HCT116 (cell line): ENCODE results near the gene VIPR2. TPM values are rescaled to one million over a fixed set of nuclear protein-coding genes. Genes with fewer than 3 reads are reported as not detected.

Experiments
- ATAC-seq: fragments of 200-7000 bp; cut with Tn5 transposase; 2 replicates; pipeline ENCODE4 v1.9.1; 2020; ENCODE audit warnings: mild to moderate bottlenecking, moderate library complexity
- BruUV-seq: library from RNA; stranded (reverse); fragments of 400-500 nt; replicated peaks from 2 replicates; lab custom pipeline; 2021; lab: Mats Ljungman, UMichigan
- CTCF ChIA-PET: fragments of 300-600 bp; sonication (Branson Sonifier 250); formaldehyde crosslinking; loops from one replicate; lab custom pipeline; 2021; ENCODE audit warnings: antibody characterized with exemption; lab: Charles Lee
- POLR2A ChIA-PET: fragments of 300-600, 350-600 bp; sonication (Branson Sonifier 250); formaldehyde crosslinking; loops from one replicate; lab custom pipeline; 2021; ENCODE audit warnings: antibody characterized with exemption; lab: Charles Lee
- RAD21 ChIA-PET, 2 experiments: fragments of 300-600 bp; sonication (Branson Sonifier 250); formaldehyde crosslinking; loops; one replicate each; lab custom pipeline; 2023; ENCODE audit warnings: low total read pairs in 2 of 2; ENCODE audit not compliant: uncharacterized antibody in 2 of 2, unreplicated experiment in 2 of 2, low non-redundant PET in 1 of 2; lab: Charles Lee
- DNase-seq: peaks from one replicate; pipeline ENCODE4 v3.0.0-alpha.2; 2010; ENCODE audit warnings: low read depth, low spot score
- H2AFZ ChIP-seq: fragments of 200-600 bp; shearing (Covaris generic), sonication (generic); 2 replicates; pipeline ENCODE4 v1.6.1; 2017; ENCODE audit warnings: low read depth, mixed run types, mixed read lengths, antibody characterized with exemption, low read length; ENCODE audit not compliant: poor library complexity, severe bottlenecking
- H3K27ac ChIP-seq: 2 replicates; pipeline ENCODE4 v1.5.1; 2012; ENCODE audit warnings: low read depth, low read length
- H3K27me3 ChIP-seq: fragments of 200-600 bp; sonication (generic); 2 replicates; pipeline ENCODE4 v1.6.1; 2016; ENCODE audit warnings: mixed run types, low read length, mixed read lengths; ENCODE audit not compliant: insufficient read depth
- H3K36me3 ChIP-seq, 2 experiments: fragments of 200-500 bp in 1 of 2; fragments of 200-600 bp in 1 of 2; sonication (Bioruptor generic) in 1 of 2; sonication (generic) in 1 of 2; 2 replicates each; pipeline versions ENCODE4 v1.5.1 to v1.6.1; 2014 to 2016; ENCODE audit warnings: low read length in 2 of 2, inconsistent platforms in 1 of 2, mixed read lengths in 1 of 2, mixed run types in 1 of 2; ENCODE audit not compliant: insufficient read depth in 2 of 2, control insufficient read depth in 1 of 2
- H3K4me1 ChIP-seq, 2 experiments: fragments of 200-600 bp in 1 of 2; sonication (generic) in 1 of 2; 2 replicates each; pipeline versions ENCODE4 v1.5.1 to v1.6.1; 2012 to 2017; ENCODE audit warnings: low read length in 2 of 2, inconsistent platforms in 1 of 2, mild to moderate bottlenecking in 1 of 2, mixed read lengths in 1 of 2, mixed run types in 1 of 2, moderate library complexity in 1 of 2; ENCODE audit not compliant: insufficient read depth in 2 of 2, control insufficient read depth in 1 of 2
- H3K4me2 ChIP-seq: fragments of 200-600 bp; sonication (generic); 2 replicates; pipeline ENCODE4 v1.6.1; 2017; ENCODE audit warnings: mixed run types, low read length, mixed read lengths
- H3K4me3 ChIP-seq, 2 experiments: fragments of 200-600 bp in 1 of 2; sonication (generic) in 1 of 2; replicated peaks in 1 of 2; 2 replicates each; pipeline ENCODE4 v1.5.1; 2011 to 2016; ENCODE audit warnings: low read length in 2 of 2, control low read depth in 1 of 2, low read depth in 1 of 2, mild to moderate bottlenecking in 1 of 2, mixed read lengths in 1 of 2, mixed run types in 1 of 2
- H3K79me2 ChIP-seq: fragments of 200-600 bp; sonication (generic); 2 replicates; pipeline ENCODE4 v1.6.1; 2017; ENCODE audit warnings: mild to moderate bottlenecking, mixed run types, low read length, moderate library complexity, mixed read lengths; ENCODE audit not compliant: insufficient read depth
- H3K9ac ChIP-seq: fragments of 200-600 bp; sonication (generic); 2 replicates; pipeline ENCODE4 v1.6.1; 2016; ENCODE audit warnings: low read length, mixed read lengths
- H3K9me2 ChIP-seq: fragments of 200-600 bp; sonication (generic), shearing (Covaris generic); 2 replicates; pipeline ENCODE4 v1.6.1; 2017; ENCODE audit warnings: mixed run types, mild to moderate bottlenecking, moderate library complexity; ENCODE audit not compliant: insufficient read depth
- H3K9me3 ChIP-seq, 2 experiments: fragments of 200-500 bp in 1 of 2; fragments of 200-600 bp in 1 of 2; sonication (Bioruptor generic) in 1 of 2; sonication (generic) in 1 of 2; 2 replicates each; pipeline ENCODE4 v1.6.1; 2014 to 2017; ENCODE audit warnings: low read length in 2 of 2, mixed read lengths in 2 of 2, inconsistent platforms in 1 of 2, low read depth in 1 of 2, mild to moderate bottlenecking in 1 of 2, mixed run types in 1 of 2, moderate library complexity in 1 of 2; ENCODE audit not compliant: control insufficient read depth in 1 of 2, insufficient read depth in 1 of 2
- H4K20me1 ChIP-seq: fragments of 200-600 bp; sonication (generic), shearing (Covaris generic); 2 replicates; pipeline ENCODE4 v1.6.1; 2017; ENCODE audit warnings: mixed run types, mild to moderate bottlenecking, moderate library complexity; ENCODE audit not compliant: insufficient read depth
- EGR1 ChIP-seq: IDR thresholded peaks from 2 replicates; pipeline ENCODE4 v1.6.1; 2012; ENCODE audit warnings: low read depth
- JUND ChIP-seq: IDR thresholded peaks from 2 replicates; pipeline ENCODE4 v1.6.1; 2012
- POLR2AphosphoS5 ChIP-seq: IDR thresholded peaks from 2 replicates; pipeline ENCODE4 v1.6.1; 2011; ENCODE audit warnings: mild to moderate bottlenecking, low read depth, low read length, moderate library complexity
- intact Hi-C: fragments of 100-400 bp; cut with micrococcal nuclease; formaldehyde crosslinking; loops from 2 replicates; pipeline ENCODE4 v1.10.0; 2022
- total RNA-seq: library from RNA; stranded (reverse); gene quantifications from one replicate; pipeline ENCODE4 v1.2.1, GENCODE V29; 2021; ENCODE audit not compliant: unreplicated experiment
- TF ChIP-seq, protein P1 (sequence below): IDR thresholded peaks from 2 replicates; pipeline ENCODE4 v1.6.1; 2011; ENCODE audit warnings: mild to moderate bottlenecking, low read length, moderate library complexity; ENCODE audit not compliant: insufficient replicate concordance; ENCODE audit errors: extremely low read depth
- TF ChIP-seq, protein P2 (sequence below): IDR thresholded peaks from 2 replicates; pipeline ENCODE4 v1.6.1; 2012; ENCODE audit warnings: low read depth
- TF ChIP-seq, protein P3 (sequence below): IDR thresholded peaks from 2 replicates; pipeline ENCODE4 v1.6.1; 2012

The VIPR2 gene
- total RNA-seq, 1 experiment from 2014 or later, result 0.10 TPM

DNA sequence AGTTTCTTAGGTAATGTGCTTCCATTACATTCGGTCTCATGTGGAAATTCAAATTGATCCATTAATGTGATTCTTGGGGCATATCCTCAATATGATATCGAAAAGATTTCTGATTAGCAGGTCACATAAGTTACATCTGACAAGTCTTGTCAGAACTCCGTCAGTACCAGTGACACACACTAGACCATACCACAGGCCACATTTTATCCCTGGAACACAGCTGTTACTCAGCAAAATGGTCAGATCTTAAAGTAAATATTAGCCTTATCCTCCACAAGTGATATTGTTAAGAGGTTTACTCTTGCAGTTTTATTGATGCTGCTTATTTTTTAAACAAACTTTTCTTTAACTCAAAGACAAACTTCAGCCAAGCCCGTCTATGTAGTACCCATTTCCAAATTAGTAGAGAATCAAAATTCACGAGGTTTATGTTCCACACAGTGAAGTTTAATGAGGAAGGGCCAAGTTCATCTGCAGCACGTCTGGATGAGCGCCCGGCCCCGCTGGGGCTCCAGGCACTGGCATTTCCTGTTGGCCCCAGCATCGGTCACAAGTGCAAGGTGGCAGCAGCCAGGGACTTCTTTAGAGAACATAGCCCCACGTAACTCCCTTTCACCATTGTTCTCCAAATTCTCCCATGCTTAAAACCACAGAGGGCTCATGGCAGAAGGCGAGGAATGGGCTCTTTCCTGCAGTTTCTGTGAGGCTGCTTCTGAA is 132.2 kb downstream of the VIPR2 start:
- H3K4me3 ChIP-seq, result no peak overlapping the region
- CTCF ChIA-PET, result no interaction called here
- ATAC-seq, result no peak
- intact Hi-C loops, result no loop called here
- H3K9me2 ChIP-seq, result no peaks in the 10 kb centered on the region
- H4K20me1 ChIP-seq, result no peaks in the 10 kb centered on the region
- DNase-seq, result no peak
- BruUV-seq, result no TSS peak
- no peak overlapping the region for H3K27ac ChIP-seq
- H3K27me3 ChIP-seq, result 0 out of 2 replicates have a peak, but pooled peaks cover 3% of the 10 kb centered on the region
- POLR2A ChIA-PET, result no interaction called here
- no peaks in the 10 kb centered on the region for H3K36me3 ChIP-seq
- H2AFZ ChIP-seq, result no peak overlapping the region
- H3K9ac ChIP-seq, result no peak overlapping the region
- H3K79me2 ChIP-seq, result no peaks in the 10 kb centered on the region
- RAD21 ChIA-PET, result no interaction called here
- TF ChIP-seq, protein P1, sequence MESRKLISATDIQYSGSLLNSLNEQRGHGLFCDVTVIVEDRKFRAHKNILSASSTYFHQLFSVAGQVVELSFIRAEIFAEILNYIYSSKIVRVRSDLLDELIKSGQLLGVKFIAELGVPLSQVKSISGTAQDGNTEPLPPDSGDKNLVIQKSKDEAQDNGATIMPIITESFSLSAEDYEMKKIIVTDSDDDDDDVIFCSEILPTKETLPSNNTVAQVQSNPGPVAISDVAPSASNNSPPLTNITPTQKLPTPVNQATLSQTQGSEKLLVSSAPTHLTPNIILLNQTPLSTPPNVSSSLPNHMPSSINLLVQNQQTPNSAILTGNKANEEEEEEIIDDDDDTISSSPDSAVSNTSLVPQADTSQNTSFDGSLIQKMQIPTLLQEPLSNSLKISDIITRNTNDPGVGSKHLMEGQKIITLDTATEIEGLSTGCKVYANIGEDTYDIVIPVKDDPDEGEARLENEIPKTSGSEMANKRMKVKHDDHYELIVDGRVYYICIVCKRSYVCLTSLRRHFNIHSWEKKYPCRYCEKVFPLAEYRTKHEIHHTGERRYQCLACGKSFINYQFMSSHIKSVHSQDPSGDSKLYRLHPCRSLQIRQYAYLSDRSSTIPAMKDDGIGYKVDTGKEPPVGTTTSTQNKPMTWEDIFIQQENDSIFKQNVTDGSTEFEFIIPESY, result no peak
- TF ChIP-seq, protein P2, sequence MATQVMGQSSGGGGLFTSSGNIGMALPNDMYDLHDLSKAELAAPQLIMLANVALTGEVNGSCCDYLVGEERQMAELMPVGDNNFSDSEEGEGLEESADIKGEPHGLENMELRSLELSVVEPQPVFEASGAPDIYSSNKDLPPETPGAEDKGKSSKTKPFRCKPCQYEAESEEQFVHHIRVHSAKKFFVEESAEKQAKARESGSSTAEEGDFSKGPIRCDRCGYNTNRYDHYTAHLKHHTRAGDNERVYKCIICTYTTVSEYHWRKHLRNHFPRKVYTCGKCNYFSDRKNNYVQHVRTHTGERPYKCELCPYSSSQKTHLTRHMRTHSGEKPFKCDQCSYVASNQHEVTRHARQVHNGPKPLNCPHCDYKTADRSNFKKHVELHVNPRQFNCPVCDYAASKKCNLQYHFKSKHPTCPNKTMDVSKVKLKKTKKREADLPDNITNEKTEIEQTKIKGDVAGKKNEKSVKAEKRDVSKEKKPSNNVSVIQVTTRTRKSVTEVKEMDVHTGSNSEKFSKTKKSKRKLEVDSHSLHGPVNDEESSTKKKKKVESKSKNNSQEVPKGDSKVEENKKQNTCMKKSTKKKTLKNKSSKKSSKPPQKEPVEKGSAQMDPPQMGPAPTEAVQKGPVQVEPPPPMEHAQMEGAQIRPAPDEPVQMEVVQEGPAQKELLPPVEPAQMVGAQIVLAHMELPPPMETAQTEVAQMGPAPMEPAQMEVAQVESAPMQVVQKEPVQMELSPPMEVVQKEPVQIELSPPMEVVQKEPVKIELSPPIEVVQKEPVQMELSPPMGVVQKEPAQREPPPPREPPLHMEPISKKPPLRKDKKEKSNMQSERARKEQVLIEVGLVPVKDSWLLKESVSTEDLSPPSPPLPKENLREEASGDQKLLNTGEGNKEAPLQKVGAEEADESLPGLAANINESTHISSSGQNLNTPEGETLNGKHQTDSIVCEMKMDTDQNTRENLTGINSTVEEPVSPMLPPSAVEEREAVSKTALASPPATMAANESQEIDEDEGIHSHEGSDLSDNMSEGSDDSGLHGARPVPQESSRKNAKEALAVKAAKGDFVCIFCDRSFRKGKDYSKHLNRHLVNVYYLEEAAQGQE, result no peak
- TF ChIP-seq JUND, result no peak
- TF ChIP-seq, protein P3, sequence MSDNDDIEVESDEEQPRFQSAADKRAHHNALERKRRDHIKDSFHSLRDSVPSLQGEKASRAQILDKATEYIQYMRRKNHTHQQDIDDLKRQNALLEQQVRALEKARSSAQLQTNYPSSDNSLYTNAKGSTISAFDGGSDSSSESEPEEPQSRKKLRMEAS, result no peak
- no peak for TF ChIP-seq POLR2AphosphoS5
- TF ChIP-seq EGR1, result no peak
- no peaks in the 10 kb centered on the region for H3K4me1 ChIP-seq
- H3K9me3 ChIP-seq, result no peaks in the 10 kb centered on the region
- H3K4me2 ChIP-seq, result no peak overlapping the region
